ENCODE measurements around the gene SLC27A1. TPM values are rescaled to one million over a fixed set of nuclear protein-coding genes. Genes with fewer than 3 reads are reported as not detected.
A peak's percentile ranks its signal among the peaks of the same experiment; 100 is the strongest.
"Not testable (repeated sequence)": the region's sequence is repeated elsewhere in the genome, so short reads cannot be mapped to it uniquely, and the experiment has no call there.

SLC27A1 gene
- total RNA-seq, 1 donor from 2014 or later = 19.4 TPM

DNA sequence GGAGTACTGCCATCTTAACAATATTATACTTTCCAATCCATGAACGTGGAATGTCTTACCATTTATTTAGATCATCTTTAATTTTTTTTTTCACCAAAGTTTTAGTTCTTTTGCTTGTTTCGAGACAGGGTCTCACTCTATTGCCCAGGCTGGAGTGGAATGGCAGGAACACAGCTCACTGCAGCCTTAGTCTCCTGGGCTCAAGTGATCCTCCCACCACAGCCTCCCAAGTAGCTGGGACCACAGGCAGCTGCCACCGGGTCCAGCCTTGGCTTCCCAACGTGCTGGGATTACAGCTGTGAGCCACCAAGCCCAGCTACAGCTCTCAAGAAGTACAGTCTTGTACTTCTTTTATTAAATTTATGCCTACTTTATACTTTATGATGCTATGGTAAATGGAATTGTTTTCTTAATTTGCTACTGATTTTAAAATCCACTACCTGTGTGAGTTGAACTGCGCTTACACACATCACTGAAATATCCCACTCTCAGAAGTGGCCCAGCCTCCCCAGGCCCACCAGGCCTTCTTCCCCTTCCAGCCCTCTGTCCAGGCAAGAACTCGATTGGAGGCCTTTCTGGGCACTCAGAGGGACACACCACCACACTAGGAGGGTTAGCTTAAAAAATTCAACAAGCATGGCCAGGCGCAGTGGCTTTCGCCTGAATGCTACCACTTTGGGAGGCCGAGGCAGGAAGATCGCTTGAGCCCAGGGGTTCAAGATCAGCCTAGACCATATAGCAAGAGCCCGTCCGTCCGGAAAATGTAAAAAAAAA is 40.1 kb downstream of the SLC27A1 start:
- DNase-seq (ENCODE audit: low read depth) = no peak

DNA sequence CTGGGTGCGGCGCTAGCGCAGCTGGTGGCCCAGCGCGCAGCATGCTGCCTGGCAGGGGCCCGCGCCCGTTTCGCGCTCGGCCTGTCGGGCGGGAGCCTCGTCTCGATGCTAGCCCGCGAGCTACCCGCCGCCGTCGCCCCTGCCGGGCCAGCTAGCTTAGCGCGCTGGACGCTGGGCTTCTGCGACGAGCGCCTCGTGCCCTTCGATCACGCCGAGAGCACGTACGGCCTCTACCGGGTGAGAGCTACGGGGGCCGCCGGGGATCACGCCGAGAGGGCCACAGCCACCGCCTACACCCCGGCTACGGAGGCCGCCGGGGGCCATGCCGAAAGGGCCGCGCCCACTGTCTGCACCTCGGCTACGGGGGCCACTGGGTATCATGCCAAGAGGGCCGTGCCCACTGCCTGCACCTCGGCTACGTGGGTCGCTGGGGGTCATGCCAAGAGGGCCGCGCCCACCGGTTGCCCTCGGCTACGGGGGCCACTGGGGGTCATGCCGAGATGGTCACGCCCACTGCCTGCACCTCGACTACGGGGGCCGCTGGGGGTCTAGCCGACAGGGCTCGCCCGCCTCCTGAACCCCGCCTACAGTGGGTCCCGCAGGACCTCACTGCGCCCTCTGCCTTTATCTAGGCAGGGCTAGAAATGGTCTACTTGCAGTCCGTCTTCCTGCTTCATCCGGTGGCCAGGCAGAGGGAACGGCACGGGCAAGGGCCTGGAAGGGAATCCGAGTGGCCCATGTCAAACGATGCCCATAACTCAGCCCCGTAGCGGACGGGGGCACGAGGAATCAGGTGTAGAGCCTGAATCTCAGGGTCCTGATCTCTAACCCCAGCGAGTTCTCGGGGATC is 41.6 kb downstream of the SLC27A1 start:
- DNase-seq (ENCODE audit: low read depth) = peak; percentile 56

DNA sequence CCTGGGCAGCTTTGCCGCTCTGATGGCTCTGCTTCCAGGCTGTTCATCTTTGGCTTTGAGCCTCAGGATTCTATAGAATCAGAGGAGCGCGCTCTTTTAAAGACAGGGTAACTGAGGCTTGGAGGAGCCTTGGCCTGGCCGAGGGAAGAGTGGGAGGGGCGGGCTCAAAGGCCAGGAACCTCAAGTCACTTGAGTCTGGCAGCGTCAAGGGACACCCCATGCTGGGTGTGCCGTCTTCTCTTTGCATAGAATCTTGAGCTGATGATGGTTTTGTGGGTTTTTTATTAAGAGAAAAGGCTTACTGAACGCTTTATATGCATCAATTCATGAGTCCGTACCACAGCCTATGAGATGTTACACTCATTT is 42.2 kb downstream of the SLC27A1 start:
- no peak for DNase-seq (ENCODE audit: low read depth)

DNA sequence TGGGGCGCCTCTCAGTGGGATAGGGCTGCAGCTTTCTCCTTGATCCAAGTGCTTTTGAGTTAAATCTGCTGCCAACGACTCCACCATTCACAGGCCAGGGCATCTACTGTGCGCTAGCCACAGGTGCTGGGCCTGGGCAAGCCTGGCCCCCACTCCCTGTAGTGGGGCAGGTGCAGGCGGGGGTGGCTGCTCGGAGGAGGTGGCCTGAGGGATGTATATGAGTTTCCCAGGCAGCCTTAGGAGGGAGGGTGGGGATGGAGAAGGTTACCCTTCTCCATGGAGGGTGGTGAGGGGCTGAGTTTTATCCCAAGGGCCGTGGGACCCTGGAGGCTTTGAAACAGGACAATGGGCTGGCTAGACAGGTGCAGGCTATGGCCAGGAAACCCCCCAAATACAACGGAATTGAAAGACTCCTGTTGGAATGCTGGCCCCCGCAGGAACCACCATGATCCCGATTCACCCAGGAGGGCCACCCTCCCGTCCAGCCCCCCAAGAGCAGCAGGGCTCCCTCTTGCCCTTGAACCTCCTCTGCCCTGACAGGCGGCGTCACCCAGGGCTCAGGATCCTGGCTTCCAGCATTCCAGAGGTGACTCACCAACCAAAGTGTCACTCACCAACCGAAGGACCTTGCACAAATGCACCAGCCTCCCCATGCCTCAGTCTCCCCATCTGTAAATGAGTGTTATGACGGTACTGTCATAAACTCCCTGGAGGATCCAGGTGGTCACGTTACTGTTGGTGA is 45.3 kb downstream of the SLC27A1 start:
- DNase-seq (ENCODE audit: low read depth) = no peak

DNA sequence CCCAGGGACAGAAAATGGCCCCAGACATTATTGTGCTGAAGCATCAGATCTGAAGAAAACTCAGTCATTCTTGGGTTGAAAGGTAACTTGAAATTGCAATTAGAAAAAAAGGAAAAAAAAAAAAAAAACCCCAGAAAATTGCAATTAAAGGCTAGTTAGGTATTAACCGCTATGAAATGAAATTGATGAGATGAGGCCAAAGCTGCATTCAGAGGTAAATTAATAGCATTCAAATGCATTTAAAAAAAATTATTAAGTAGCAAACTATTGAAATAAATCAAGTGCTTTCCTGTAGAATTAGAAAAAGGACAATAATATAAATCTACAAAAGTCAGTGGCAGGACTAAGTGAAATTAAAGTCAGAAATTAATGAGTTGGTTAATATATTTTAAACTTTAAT is 47.6 kb downstream of the SLC27A1 start:
- DNase-seq (ENCODE audit: low read depth) = no peak

DNA sequence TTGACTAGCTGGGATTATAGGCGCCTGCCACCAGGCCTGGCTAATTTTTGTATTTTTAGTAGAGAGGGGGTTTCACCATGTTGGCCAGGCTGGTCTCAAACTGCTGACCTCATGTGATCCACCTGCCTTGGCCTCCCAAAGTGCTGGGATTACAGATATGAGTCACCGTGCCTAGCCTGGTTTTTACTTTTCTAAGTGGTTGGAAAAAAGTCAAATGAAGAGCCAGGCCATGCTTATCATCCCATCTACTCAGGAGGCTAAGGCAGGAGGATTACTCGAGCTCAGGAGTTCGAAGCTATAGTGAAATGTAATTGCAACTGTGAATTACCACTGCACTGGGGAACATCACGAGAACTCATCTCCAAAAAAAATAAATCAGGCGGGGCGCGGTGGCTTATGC is 48.3 kb downstream of the SLC27A1 start:
- DNase-seq (ENCODE audit: low read depth) = not testable (repeated sequence)

DNA sequence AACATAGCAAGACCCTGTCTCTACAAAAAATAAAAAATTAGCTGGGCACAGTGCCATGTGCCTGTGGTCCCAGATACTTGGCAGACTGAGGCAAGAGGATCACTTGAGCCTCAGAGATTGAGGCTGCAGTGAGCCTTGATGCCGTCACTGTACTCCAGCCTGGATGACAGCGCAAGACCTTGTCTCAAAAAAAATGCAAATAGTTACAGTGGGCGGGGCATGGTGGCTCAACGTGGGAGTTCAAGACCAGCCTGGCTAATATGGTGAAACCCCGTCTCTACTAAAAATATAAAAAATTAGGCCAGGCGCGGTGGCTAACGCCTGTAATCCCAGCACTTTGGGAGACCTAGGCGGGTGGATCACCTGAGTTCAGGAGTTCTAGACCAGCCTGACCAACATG is 49.6 kb downstream of the SLC27A1 start:
- DNase-seq (ENCODE audit: low read depth) = no peak

DNA sequence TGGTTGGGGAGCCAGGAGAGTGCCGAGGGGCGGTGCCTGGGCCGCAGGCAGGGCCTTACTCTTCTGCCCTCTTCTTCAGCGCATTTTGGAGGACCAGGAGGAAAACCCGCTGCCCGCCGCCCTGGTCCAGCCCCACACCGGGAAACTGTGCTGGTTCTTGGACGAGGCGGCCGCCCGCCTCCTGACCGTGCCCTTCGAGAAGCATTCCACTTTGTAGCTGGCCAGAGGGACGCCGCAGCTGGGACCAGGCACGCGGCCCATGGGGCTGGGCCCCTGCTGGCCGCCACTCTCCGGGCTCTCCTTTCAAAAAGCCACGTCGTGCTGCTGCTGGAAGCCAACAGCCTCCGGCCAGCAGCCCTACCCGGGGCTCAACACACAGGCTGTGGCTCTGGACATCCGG is 50.5 kb downstream of the SLC27A1 start:
- DNase-seq (ENCODE audit: low read depth) = no peak

DNA sequence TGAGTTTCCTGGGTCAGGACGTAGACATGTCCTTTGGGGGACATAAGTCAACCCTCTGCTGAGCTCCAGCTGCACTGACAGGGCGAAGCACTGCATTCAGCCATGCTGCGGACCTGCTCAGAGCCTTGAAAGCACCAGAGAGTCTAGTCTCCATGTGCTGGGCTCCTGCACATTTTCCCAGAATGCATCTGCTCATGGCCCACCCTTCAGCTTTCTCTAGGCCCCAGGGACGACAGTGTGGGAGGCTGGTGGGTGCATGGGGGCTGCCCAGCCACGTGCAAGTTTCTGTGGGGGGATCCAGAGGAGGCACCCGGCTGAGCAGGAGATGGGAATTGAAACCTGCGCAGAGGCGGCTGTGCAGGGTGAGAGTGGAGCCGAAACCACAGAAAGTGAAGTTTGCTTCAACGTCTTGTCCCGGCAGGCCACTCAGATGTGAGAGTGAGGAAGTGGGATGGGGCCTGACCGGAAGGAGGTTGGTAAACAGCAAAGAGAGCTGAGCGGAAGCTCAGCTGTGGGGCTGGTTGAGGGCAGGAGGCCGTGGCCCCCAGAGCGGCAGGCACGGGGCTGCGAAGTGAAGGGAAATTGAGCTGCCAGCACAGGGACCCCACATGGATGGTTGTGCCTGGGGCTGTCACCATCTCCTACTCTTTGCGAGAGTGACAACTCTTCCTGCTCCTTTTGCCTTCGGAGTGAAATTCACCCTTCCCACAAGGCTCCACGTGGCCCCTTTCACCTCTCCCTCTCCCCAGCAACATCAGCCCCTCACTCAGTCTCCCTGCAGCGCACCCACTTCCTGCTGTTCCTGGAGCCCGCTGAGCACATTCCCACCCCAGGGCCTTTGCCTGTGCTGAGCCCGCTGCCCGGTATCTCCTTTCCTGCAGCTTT is 52.9 kb downstream of the SLC27A1 start:
- DNase-seq (ENCODE audit: low read depth) = no peak

DNA sequence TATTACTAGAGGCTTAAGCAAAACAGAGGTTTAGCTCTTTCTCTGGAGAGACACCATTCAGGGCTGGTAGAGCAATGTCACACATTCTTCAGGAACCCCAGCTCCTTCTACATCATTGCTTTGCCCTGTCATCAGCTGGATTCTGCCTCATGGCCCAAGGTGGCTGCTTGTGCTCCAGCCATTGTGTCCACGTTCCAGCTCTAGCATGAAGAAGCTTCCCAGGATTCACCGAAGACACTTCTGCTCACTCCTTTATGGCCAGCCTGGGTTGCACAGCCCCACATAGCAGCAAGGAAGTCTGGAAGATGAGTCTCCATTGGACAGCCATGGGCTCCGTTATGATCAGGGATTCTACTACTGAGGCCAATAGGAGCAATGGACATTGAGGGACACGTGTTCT is 54.3 kb downstream of the SLC27A1 start:
- no peak for DNase-seq (ENCODE audit: low read depth)

DNA sequence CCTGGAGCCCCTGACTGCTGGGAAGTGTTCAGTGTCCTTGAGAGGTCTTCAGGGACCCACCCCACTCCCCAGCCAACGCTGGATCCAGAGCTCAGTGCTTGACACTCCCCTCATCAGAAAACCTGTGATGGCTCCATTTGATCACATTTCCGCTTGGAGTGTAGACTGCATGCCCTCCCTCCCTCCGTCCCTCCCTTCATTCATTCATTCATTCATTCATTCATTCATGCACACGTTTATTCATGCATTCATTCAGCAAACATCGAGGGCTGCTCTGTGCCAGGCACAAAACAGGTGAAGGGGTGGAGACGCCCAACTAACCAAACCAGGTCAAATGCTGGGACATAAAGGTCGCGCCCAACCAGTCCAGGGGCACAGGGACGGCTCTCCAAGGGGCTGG is 54.8 kb downstream of the SLC27A1 start:
- DNase-seq (ENCODE audit: low read depth) = no peak

DNA sequence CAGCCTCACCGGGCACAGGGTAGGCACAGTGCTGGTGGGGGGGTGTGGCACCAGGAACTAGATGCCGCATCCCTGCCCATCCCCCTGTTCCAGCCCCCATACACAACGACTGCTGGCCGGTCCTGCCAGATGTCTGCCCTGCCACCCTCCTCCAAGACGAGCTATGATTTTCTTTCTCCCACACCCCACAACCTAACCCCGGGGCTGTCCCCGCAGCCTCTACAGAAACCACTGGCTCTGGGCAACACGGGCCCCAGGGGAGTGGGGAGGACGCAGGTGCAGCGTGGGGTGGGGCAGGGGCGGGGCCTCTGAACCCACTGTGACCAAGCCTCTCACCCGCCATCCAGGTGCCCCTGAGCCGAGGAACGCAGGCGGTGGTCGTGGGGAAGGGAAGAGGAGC is 56.6 kb downstream of the SLC27A1 start:
- no peak for DNase-seq (ENCODE audit: low read depth)

DNA sequence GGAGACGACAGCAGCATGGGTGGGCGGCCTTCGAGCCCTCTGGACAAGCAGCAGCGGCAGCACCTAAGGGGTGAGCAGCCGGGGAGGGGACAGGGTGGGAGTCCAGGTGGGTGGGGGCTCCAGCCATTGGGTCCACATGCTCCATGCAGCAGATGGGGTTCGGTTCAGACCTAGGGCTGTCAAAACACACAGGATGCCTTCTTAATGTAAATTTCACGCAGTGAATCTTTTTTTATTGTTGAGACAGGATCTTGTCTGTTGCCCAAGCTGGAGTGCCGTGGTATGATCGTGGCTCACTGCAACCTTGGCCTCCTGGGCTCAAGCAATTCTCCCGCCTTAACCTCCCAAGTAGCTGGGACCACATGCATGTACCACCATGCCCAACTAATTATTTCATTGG is 57.0 kb downstream of the SLC27A1 start:
- no peak for DNase-seq (ENCODE audit: low read depth)

DNA sequence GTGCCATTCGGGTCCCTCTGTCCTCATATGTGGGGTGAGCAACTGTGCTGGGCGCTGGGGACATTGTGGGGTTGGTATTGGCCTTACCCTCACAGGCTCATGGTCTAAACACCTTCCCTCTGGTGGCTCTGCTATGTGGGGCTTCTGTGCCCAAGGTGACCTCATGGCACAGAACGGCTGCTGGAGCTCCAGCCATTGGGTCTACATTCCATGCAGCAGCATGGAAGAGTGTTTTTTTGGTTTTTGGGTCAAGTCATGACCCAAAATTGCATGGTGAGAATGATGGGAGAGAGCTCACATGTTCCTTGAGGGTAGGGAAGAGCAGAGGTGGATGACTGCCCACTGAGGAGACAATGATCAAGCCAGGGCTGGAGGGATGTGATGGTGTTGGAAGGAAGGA is 58.3 kb downstream of the SLC27A1 start:
- DNase-seq (ENCODE audit: low read depth) = no peak

DNA sequence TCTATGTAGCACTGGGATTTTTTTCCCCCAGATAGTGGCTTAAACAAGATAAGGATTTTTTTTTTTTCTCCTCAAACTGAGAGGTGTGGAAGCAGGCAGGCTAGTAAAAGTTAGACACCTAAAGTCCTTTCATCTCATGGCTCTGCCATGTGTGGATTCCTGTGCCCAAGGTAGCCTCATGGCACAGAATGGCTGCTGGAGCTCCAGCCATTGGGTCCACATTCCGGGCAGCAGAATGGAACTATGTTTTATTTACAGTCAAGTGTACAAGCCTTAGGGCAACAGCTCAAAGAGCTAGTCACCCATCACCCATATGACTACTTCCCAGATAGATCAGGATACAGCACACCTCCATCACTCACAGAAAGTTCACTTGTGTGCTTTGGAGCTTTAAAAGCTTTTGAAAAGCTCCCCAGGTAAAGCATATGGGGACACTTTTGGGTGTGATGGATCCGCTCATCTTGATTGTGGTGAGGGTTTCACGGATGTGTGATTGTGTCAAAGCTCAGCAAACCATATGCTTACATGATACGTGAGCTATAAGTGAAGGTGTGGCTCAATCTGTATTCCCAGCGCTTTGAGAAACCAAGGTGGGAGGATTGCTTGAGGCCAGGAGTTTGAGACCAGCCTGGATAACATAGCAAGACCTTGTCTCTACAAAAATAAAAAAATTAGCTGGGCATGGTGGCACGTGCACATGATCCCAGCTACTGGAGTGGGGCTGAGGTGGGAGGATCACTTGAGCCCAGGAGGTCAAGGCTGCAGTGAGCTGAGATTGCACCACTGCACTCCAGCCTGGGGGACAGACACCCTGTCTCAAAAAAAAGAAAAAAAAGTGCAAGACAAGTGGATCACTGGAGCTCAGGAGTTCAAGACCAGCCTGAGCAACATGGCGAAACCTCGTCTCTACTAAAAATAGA is 59.2 kb downstream of the SLC27A1 start:
- DNase-seq (ENCODE audit: low read depth) = no peak

DNA sequence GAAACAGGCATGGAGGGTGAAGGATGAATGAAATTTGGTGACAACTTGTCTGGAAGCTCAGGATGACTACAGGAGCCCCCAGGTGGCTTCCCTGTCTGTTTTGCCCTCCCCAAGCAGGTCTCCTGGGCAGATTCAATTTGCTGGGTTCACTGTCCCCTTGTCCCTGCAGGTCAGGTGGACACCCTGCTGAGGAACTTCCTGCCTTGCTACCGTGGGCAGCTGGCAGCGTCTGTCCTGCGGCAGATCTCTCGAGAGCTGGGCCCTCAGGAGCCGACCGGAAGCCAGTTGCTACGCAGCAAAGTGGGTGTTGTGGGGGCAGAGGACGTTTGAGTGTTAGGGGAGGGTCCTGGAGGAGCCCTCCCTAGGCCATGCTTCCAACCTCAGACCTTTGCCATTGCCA is 60.3 kb downstream of the SLC27A1 start:
- DNase-seq (ENCODE audit: low read depth) = no peak

DNA sequence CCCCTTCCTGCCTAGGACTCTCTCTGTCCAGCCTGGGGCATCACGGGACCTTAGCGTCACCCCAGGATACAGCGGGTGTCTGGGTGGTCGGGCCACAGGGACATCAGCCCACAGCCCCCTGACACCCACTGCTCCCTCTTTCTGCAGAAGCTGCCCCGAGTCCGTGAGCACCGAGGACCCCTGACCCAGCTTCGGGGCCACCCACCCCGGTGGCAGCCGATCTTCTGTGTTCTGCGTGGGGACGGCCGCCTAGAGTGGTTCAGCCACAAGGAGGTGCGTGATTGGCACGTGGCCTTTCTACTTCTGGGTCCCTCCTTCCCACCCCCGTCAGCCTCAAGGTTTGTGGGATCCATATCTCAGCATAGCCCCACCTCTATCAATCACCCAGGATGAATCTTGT is 61.8 kb downstream of the SLC27A1 start:
- DNase-seq (ENCODE audit: low read depth) = no peak

DNA sequence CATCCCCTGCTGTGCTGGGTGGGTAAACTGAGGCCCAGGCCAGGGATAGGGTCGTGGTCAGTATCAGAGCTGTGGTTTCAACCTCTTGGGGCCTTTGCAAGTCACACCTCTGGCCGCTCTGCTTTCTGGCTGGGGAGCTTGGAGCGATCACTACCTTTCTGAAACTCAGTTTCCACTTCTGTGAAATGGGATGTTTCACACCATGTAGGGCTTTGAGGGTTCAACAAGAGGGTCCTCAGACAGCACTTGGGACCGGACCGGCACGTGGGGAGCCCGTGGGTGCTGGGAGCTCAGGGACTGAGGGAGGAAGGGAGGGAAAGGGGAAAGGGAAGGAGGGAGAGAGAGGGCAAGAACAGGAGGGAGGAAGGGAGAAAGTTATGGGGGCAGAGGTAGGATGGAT is 62.2 kb downstream of the SLC27A1 start:
- no peak for DNase-seq (ENCODE audit: low read depth)

DNA sequence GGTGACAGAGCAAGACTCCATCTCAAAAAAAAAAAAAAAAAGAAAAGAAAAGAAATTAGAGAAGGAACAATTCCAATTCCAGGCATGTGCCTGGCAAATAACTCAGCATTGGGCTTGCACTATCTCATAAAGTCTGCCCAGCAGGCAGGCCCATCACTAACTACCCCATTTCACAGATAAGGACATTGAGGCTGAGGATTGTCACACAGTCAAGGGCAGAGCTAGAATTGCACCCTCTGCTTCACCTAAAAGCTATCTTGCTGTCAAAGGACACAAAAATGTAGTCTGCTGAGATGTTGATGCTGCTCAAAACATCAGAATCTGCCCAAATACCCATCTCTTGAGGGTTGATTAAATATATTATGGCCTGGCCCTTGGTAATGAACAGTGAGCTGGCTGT is 64.4 kb downstream of the SLC27A1 start:
- no peak for DNase-seq (ENCODE audit: low read depth)

DNA sequence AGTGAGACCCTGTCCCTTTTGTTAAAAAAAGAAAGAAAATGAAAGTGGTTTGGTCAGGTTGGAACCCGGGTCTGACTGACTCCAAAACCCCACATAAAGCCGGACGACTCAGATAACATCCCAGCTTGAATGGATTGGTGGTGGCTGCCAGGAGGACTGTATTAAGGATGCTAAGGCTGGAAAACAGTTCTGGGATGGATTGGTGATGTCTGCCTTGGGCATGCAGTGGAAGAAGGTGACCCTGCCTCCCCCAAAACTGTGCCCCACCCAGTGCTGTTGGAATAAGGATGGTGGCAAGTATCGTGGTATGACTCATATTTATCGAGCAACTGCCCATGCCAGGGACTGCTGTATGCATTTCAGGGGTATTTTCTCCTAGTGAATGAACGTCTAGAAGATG is 66.6 kb downstream of the SLC27A1 start:
- DNase-seq (ENCODE audit: low read depth) = no peak
